Measurements from ENCODE around the gene FAM76B. TPM values are rescaled to one million over a fixed set of nuclear protein-coding genes. Genes with fewer than 3 reads are reported as not detected.

FAM76B gene
- total RNA-seq, 2 experiments from 2014 or later = 45.0 to 45.9 TPM

DNA sequence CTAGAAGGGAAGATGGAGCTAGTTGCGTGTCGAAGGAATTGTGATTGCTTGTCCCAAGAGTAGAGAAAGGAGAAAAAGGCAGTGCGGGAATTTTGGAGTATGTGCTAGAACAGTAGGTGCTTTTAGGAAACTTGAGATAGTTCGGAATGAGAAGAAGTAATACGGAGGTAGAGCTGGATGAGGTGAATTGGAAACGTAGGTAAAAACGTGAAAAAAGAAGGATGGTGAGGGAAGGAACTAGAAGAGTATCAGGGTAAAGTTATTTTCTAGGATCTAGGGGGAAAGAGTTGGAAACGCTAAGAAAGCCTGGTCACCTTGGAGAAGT, 2.1 kb upstream of the FAM76B start:
- intact Hi-C loops (cut with micrococcal nuclease) = loop anchor here (2.0 to 5.0 kb wide), 6 partner anchors 131 to 1663 kb away; partner anchors contain the start of genes ANKRD49, CWC15, KDM4D and MRE11
- peaks cover 52% of the 10 kb centered on the region for H3K4me1 Mint-ChIP-seq (ENCODE audit: low read depth)
- DNase-seq = no peak
- peak overlapping the region; percentile 95 for H3K4me3 Mint-ChIP-seq
- H3K27me3 Mint-ChIP-seq = no peaks in the 10 kb centered on the region
- ChIA-PET CTCF (interaction anchor here (0.9 to 3.0 kb wide), 7 partner anchors 10 to 673 kb away, joined by 3 to 9 read pairs (median 4); partner anchors contain the start of gene MAML2), POLR2A (interaction anchor here (1.3 to 3.1 kb wide), 2 partner anchors 41 to 598 kb away, joined by 3 to 23 read pairs; partner anchors contain the start of genes CCDC82 and JRKL)
- peaks cover 46% of the 10 kb centered on the region for H3K36me3 Mint-ChIP-seq
- H3K9me3 Mint-ChIP-seq = no peaks in the 10 kb centered on the region
- H3K27ac Mint-ChIP-seq = peak overlapping the region; percentile 100

DNA sequence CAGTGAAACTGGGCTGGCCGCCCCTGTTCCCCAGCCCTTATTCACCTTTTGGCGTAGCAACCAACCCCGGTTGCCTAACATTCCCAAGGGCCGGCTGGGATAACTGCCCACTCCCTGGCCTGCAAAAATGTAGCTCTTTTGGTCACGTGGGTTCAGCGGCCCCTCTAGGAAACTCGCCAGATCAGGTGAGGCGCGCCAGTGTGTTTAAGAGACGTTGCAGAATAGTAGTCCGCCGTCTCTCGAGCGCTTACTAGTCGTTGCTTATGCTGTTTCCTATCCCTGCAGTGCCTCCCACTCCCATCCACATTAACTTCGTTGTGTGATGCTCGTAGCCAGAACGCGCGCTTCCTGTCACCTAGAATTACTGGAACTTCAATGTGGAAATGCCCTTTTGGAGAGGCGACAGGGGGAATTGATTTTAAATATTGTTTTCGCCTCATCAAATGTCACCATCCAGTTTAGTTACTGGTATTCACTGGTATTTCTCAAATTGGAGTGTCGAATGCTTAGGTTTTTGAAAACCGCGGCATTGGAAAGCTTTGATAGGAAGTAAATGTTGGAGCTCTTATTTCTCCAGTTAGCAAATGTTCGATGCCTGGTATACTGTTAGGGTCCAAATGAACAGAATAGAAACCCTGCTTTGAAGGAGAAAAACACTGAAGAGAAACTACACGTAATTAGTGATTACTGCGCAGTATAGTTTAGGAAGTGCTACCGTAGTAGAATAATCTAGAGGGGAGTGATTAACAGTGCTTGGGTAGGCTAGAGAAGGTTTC, 1.5 kb upstream of the FAM76B start:
- Mint-ChIP-seq H3K36me3 (peaks cover 51% of the 10 kb centered on the region), H3K9me3 (no peaks in the 10 kb centered on the region), H3K27me3 (no peaks in the 10 kb centered on the region), H3K4me3 (peak overlapping the region; percentile 95), H3K4me1 (ENCODE audit: low read depth) (peaks cover 54% of the 10 kb centered on the region), H3K27ac (peak overlapping the region; percentile 100)
- intact Hi-C loops (cut with micrococcal nuclease) = loop anchor here (1.0 to 5.0 kb wide), 10 partner anchors 131 to 1662 kb away; partner anchors contain the start of genes ANKRD49, CCDC82, CWC15 and ENDOD1
- POLR2A ChIA-PET = interaction anchor here (0.8 to 3.1 kb wide), 10 partner anchors 41 to 724 kb away, joined by 3 to 23 read pairs (median 3); partner anchors contain the start of genes CCDC82, JRKL, MAML2 and SESN3
- CTCF ChIA-PET = interaction anchor here (0.9 to 3.0 kb wide), 10 partner anchors 11 to 674 kb away, joined by 3 to 9 read pairs (median 4); partner anchors contain the start of genes CCDC82, JRKL, MAML2 and SESN3
- DNase-seq = peak; percentile 77

DNA sequence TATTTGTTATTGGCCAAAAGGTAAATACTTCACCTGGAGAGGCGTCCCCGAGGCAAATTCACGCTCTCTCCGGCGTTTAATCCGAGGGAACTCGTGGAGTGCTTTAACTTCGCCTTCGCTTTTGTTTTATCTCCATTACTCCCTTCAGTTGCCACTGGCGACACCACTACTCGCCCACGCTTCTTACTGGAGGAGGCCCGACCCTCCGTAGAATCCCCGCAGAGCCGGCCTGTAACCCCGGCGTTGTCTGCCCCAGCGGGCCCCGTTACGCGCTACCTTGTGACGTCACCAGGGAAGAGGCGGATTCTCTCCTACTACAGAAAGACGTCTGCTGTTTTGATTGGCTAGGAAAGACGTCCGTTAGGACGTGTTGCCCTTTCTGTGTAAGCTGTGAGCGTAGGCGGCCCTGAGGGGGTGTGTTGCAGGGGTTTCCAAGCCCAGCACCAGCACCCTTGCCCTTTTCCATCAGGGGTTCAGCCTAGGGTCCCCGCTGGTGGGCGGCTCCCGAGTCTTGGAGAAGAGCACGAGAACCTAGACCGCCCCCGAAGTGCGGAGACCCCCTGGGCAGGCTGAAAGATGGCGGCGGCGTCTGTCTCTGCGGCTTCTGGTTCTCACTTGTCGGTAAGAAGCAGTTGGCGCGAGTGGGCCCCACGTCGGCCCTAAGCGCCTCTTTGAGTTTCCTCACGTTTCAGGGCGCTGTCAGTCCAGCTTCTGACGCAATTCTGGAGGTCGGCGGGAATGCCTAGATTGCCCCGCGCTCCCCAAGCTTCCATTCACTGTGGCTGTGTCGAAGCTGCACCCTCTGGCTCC, 746 bp upstream of the FAM76B start, which contains the start of gene CEP57:
CEP57 (plus strand) TSS at position 376 of the 810 bp plus-strand sequence; CDS start at position 577, 201 bp downstream.
- Mint-ChIP-seq H3K9me3 (no peaks in the 10 kb centered on the region), H3K27ac (peak within 1 kb of the TSS; percentile 100), H3K4me3 (peak within 1 kb of the TSS; percentile 95), H3K36me3 (peaks cover 54% of the 10 kb centered on the region), H3K4me1 (ENCODE audit: low read depth) (peaks cover 55% of the 10 kb centered on the region), H3K27me3 (no peaks in the 10 kb centered on the region)
- CTCF ChIA-PET = interaction anchor here (1.0 to 3.0 kb wide), 12 partner anchors 12 to 723 kb away, joined by 3 to 17 read pairs (median 5); partner anchors contain the start of genes CCDC82, JRKL, MAML2 and SESN3
- peak; percentile 97 for DNase-seq
- POLR2A ChIA-PET = interaction anchor here (0.6 to 3.1 kb wide), 17 partner anchors 10 to 723 kb away, joined by 3 to 23 read pairs (median 3); partner anchors contain the start of genes CCDC82, JRKL, MAML2 and SESN3
- intact Hi-C loops (cut with micrococcal nuclease) = loop anchor here (1.0 to 5.0 kb wide), 10 partner anchors 132 to 1662 kb away; partner anchors contain the start of genes ANKRD49, CCDC82, CWC15 and ENDOD1

DNA sequence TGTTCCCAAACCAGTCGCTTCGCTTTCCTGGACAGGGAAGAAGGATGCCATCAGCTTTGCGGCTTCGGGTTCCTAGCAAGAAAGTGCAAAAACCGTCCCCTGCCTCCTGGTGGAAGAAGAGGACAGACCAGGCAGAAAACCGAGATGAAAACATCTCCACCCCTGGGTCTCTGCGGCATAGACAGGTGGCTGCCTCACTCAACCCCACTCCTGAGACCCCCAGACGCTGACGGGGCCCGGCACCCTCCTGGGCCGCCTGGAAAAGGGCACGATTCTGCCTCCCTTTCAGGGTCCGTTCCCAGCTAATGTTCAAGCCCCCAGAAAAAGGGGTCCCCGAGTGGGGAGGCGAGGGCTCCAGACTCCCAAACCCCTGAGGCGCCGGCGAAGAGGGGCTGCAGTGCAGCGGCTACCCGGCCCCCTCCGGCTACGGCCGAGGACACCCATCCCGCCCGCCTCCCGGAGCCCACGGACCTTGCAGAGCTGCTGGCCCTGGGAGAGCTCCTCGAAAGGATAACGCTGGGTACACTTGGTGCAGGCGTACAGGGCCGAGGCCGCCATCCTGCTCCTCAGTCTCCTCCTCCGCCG, 569 bp downstream of the FAM76B start:
- Mint-ChIP-seq H3K27ac (peak overlapping the region; percentile 100), H3K4me1 (ENCODE audit: low read depth) (peaks cover 48% of the 10 kb centered on the region), H3K36me3 (peaks cover 57% of the 10 kb centered on the region), H3K4me3 (peak overlapping the region; percentile 95), H3K27me3 (no peaks in the 10 kb centered on the region), H3K9me3 (no peaks in the 10 kb centered on the region)
- intact Hi-C loops (cut with micrococcal nuclease) = loop anchor here (1.0 to 2.0 kb wide), 4 partner anchors 74 to 638 kb away; partner anchors contain the start of gene MAML2
- peak; percentile 41 for DNase-seq
- ChIA-PET POLR2A (interaction anchor here (0.7 to 3.1 kb wide), 11 partner anchors 8 to 724 kb away, joined by 3 to 23 read pairs (median 5); partner anchors contain the start of genes CCDC82, JRKL, MAML2 and MTMR2), CTCF (interaction anchor here (0.6 to 2.3 kb wide), 8 partner anchors 9 to 721 kb away, joined by 3 to 17 read pairs (median 5); partner anchors contain the start of genes CCDC82 and JRKL)

DNA sequence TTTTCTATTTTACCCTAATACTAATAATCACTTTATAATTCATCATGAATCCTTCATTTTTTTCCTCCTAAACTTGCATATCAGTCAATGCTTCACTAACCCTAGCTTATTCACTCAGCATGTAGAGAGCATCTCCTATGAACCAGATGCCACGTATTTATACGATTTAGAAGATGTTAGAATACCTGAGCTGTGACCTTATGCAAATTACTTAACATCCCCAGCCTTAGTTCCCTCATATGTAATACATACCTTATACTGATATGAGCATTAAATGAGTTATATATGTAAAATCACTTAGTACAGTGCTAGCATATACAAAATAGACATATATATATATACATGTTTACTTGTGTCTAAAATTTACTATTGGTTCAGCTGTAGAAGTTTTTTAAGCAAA, 9.0 kb downstream of the FAM76B start:
- no peak overlapping the region for H3K27ac Mint-ChIP-seq
- no peaks in the 10 kb centered on the region for H3K9me3 Mint-ChIP-seq
- DNase-seq = no peak
- CTCF ChIA-PET = interaction anchor here (0.6 to 1.4 kb wide), 4 partner anchors 8 to 629 kb away, joined by 3 to 4 read pairs (median 3); no protein-coding TSS in a partner anchor
- no peaks in the 10 kb centered on the region for H3K27me3 Mint-ChIP-seq
- peaks cover 54% of the 10 kb centered on the region for H3K36me3 Mint-ChIP-seq
- peaks cover 34% of the 10 kb centered on the region for H3K4me1 Mint-ChIP-seq (ENCODE audit: low read depth)
- intact Hi-C loops (cut with micrococcal nuclease) = no loop called here
- H3K4me3 Mint-ChIP-seq = no peak overlapping the region
- POLR2A ChIA-PET = interaction anchor here (1.5 kb wide), 1 partner anchor 9 kb away, joined by 5 read pairs; the partner anchor contains the start of gene FAM76B

DNA sequence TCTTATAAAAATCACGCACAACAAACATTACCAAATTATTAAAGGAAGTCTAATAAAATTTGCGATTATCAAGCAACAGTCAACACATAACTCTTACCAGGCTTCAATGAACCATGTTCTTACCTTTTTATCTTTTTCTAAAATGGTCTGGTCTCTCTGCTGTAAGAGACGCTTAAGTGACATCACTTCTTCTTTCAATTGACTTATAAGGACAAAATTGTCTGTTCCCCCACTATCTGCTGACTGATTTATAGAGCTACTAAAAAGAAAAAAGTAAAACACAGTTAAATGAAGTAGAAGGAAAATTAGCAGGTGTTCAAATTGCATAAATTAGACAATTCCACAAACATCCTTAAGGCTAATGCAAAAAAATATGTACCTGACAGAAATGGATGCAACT, 10.9 kb downstream of the FAM76B start:
- H3K36me3 Mint-ChIP-seq = peaks cover 62% of the 10 kb centered on the region
- intact Hi-C loops (cut with micrococcal nuclease) = no loop called here

DNA sequence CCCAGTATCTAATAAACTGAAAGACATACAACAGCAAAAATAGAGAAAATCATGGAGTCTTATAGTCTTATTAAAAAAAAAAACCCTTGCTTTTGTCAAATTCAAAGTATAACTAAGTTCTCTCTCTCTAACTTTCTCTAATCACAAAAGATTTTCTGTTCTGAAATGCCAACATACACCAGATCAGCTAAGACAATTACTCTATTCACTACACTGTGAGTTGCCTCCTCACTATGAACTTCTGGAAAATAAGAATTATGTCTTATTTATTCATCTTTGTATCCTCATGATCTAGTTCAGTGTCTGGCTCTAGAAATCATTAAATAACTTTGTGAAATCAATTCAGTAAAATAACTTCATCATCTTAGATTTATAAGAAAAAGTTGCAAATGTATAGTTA, 12.7 kb downstream of the FAM76B start:
- H3K36me3 Mint-ChIP-seq = peaks cover 50% of the 10 kb centered on the region
- CTCF ChIA-PET = interaction anchor here (1.1 to 1.2 kb wide), 2 partner anchors 12 to 59 kb away, joined by 3 to 4 read pairs; no protein-coding TSS in a partner anchor
- POLR2A ChIA-PET = no interaction called here
- no peaks in the 10 kb centered on the region for H3K27me3 Mint-ChIP-seq
- H3K4me1 Mint-ChIP-seq (ENCODE audit: low read depth) = peaks cover 14% of the 10 kb centered on the region
- no peaks in the 10 kb centered on the region for H3K9me3 Mint-ChIP-seq
- no peak overlapping the region for H3K4me3 Mint-ChIP-seq
- DNase-seq = no peak
- intact Hi-C loops (cut with micrococcal nuclease) = no loop called here
- no peak overlapping the region for H3K27ac Mint-ChIP-seq

More for the DNA sequence above, 10.9 kb downstream of the FAM76B start:
- no peak for DNase-seq
- H3K27ac Mint-ChIP-seq = no peak overlapping the region
- POLR2A ChIA-PET = interaction anchor here (0.7 to 0.8 kb wide), 2 partner anchors 11 to 45 kb away, joined by 3 to 4 read pairs; partner anchors contain the start of gene FAM76B
- CTCF ChIA-PET = interaction anchor here (0.6 kb wide), 1 partner anchor 1236 kb away, joined by 5 read pairs; no protein-coding TSS in a partner anchor
- H3K4me3 Mint-ChIP-seq = no peak overlapping the region
- no peaks in the 10 kb centered on the region for H3K9me3 Mint-ChIP-seq
- no peaks in the 10 kb centered on the region for H3K27me3 Mint-ChIP-seq
- peaks cover 24% of the 10 kb centered on the region for H3K4me1 Mint-ChIP-seq (ENCODE audit: low read depth)

DNA sequence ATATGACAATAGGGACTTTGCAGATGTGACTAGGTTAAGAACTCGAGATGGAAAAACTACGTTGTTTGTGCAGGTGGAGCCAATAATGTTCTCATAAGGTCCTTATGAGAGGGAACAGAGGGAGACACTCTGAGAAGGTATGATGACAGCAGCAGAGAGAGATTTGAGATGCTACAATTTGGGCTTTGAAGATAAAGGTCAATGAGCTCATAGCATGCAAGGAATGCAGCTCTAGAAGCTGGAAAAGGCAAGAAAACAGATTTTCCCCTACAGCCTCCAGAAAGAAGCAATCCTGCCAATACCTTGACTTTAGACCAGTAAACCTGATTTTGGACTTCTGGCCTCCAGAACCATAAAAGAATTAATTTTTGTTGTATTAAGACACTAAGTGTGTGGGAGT, 21.1 kb downstream of the FAM76B start:
- no peaks in the 10 kb centered on the region for H3K4me1 Mint-ChIP-seq (ENCODE audit: low read depth)
- intact Hi-C loops (cut with micrococcal nuclease) = loop anchor here (10.0 kb wide), 1 partner anchor 1144 kb away; no protein-coding TSS in a partner anchor
- H3K9me3 Mint-ChIP-seq = no peaks in the 10 kb centered on the region
- DNase-seq = no peak
- H3K27ac Mint-ChIP-seq = no peak overlapping the region
- H3K4me3 Mint-ChIP-seq = no peak overlapping the region
- H3K36me3 Mint-ChIP-seq = peaks cover 7% of the 10 kb centered on the region
- ChIA-PET CTCF (interaction anchor here (1.7 to 10.8 kb wide), 2 partner anchors 63 to 617 kb away, joined by 8 to 207 read pairs; no protein-coding TSS in a partner anchor), POLR2A (interaction anchor here (1.0 kb wide), 1 partner anchor 702 kb away, joined by 3 read pairs; the partner anchor contains the start of gene SRSF8)
- H3K27me3 Mint-ChIP-seq = no peaks in the 10 kb centered on the region

DNA sequence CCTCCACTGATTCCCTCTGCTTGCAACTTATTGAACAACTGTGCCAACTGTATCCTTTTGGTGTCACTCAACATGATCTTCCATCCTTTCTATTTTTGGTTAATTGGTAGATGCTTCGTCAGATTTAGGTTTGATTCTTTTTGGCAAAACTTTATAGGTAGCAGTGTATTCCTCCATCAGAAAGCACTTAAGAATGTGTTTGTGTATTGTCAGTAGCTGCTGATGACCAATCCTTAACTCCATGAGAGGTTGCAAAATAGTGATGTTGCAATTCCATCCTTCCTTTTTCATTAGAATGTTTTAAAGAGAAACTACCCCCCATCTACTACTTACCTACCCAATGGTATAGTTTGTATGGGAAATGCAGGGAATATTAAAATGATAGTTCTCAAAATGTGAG, 22.1 kb downstream of the FAM76B start:
- Mint-ChIP-seq H3K4me1 (ENCODE audit: low read depth) (no peaks in the 10 kb centered on the region), H3K4me3 (no peak overlapping the region), H3K27ac (no peak overlapping the region), H3K9me3 (no peaks in the 10 kb centered on the region), H3K27me3 (no peaks in the 10 kb centered on the region), H3K36me3 (peaks cover 4% of the 10 kb centered on the region)
- no peak for DNase-seq
- intact Hi-C loops (cut with micrococcal nuclease) = loop anchor here (10.0 kb wide), 1 partner anchor 1143 kb away; no protein-coding TSS in a partner anchor
- POLR2A ChIA-PET = interaction anchor here (1.0 kb wide), 1 partner anchor 701 kb away, joined by 3 read pairs; the partner anchor contains the start of gene SRSF8
- CTCF ChIA-PET = interaction anchor here (1.5 to 10.8 kb wide), 2 partner anchors 609 to 616 kb away, joined by 3 to 207 read pairs; no protein-coding TSS in a partner anchor

DNA sequence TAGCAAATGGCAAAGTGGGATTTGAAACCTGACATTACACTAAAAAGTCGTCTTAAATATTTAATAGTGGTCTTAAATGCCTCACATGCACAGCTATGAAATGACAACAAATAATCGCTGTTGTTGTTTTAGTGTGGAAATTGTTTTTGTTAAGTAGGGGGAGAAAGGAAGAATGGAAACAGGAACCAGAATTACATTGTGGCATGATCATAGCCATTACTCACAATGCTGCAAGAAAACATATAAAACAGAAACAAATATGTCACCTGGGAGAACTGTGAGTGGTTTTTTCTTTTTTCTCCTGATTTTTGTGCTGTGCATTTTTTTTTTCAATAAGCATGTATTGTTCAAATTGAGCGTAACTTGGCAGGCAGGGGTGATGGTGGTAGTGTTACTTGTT, 22.9 kb downstream of the FAM76B start:
- Mint-ChIP-seq H3K4me1 (ENCODE audit: low read depth) (no peaks in the 10 kb centered on the region), H3K9me3 (no peaks in the 10 kb centered on the region), H3K36me3 (peaks cover 4% of the 10 kb centered on the region), H3K4me3 (no peak overlapping the region), H3K27me3 (no peaks in the 10 kb centered on the region), H3K27ac (no peak overlapping the region)
- ChIA-PET POLR2A (interaction anchor here (0.6 to 1.0 kb wide), 2 partner anchors 33 to 535 kb away, joined by 3 to 4 read pairs; no protein-coding TSS in a partner anchor), CTCF (interaction anchor here (0.7 to 10.8 kb wide), 5 partner anchors 16 to 615 kb away, joined by 3 to 207 read pairs (median 3); no protein-coding TSS in a partner anchor)
- no peak for DNase-seq
- intact Hi-C loops (cut with micrococcal nuclease) = loop anchor here (10.0 kb wide), 1 partner anchor 1142 kb away; no protein-coding TSS in a partner anchor

Data from activated CD4-positive, alpha-beta memory T cell treated with anti-CD3 and anti-CD28 coated beads for 36 hours (primary cell).